D341Med (cell line): Measurements from ENCODE around the gene IL1RAP.

Experiments used
- DNase-seq: peaks from one replicate; pipeline ENCODE4 v3.0.0; 2012; ENCODE audit warnings: low spot score

IL1RAP gene

DNA sequence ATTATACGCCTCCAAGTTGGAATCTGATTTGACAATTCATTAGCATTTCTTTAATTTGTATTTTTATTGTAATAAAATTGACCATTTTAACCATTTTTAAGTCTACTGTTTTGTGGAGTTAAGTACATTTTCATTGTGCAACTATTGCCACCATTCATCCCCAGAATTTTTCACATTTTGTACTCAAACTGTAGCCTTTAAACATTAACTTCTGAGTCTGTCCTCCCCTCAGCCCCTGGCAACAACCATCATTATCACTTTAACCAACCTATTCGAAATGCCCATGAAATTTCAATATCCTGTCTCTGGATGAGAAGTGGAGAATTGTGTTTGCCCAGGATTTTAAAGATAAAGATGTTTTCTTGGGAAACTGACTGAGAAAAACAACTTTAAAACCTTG is 27.7 kb downstream of the IL1RAP start:
- DNase-seq: no peak

DNA sequence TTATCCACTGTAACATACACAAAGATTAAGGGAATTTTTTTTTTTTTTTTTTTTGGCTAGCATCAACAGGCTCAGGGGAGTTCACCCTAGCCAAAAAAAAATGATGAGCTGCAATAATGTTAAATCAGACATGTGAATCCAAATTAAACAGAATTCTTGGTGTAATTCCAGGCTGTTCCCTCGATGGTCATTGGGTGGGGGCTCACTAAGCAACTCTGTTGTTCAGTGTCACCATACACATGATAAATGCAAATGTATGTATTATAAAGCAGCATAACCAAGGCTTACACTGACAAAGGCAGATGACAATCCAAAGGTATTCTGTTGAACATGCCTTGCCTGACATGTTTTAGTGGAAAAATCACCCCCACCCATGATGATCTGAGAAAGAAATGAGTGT is 29.0 kb downstream of the IL1RAP start:
- no peak for DNase-seq

GRCh38 chr3:190543671-190544070 is 29.8 kb downstream of the IL1RAP start:
- DNase-seq: no peak

- no peak for DNase-seq
Measured at GRCh38 chr3:190545191-190545590, 31.3 kb downstream of the IL1RAP start.

DNA sequence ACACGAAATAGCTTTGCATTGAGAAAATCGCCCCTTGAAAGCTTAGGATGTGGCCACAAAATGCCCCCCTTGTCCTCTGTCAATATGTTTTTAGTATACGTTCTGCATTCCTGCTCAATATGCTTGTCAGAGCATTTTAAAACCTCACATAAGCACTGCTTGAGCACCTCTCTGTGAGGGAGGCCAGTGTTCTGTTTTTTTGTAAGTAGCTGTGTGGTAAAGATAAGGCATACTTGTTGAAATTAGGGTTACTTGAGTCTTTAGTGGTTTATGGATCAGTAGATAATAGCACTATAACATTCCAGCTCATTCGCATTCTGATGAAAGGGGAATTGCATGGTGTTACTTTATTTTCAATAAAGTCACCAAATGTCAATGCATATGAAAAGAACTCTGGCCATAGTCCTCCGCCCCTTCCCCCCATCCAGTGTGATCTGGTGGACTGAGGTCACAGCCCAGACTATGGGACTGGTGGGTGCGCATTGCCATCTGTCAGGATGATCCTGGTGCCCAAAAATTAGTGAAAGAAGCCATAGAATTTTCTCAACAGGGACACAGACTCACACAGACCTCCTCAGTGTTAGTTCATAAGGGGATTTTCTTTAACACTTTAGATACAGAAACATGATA is 33.1 kb downstream of the IL1RAP start:
- no peak for DNase-seq

GRCh38 chr3:190548031-190548656 is 34.3 kb downstream of the IL1RAP start:
- no peak for DNase-seq

DNA sequence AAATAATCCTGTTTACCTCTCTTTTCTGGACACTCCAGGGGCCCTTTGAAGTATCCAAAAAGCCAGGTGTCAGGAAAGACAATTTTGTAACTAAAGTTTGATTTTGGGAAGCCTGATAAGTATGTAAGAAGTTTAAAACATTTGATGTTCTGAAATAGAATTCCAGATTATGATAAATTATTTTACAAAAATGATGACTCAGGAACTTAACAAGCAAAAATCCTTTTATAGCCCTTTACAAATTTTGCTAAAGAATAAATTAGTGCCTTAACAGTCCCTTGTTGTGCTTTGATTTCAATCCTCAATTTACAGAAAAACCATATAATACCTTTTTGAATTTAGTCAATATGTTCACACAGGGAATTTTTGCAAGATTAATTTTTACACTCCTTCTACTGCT is 38.1 kb downstream of the IL1RAP start:
- no peak for DNase-seq

DNA sequence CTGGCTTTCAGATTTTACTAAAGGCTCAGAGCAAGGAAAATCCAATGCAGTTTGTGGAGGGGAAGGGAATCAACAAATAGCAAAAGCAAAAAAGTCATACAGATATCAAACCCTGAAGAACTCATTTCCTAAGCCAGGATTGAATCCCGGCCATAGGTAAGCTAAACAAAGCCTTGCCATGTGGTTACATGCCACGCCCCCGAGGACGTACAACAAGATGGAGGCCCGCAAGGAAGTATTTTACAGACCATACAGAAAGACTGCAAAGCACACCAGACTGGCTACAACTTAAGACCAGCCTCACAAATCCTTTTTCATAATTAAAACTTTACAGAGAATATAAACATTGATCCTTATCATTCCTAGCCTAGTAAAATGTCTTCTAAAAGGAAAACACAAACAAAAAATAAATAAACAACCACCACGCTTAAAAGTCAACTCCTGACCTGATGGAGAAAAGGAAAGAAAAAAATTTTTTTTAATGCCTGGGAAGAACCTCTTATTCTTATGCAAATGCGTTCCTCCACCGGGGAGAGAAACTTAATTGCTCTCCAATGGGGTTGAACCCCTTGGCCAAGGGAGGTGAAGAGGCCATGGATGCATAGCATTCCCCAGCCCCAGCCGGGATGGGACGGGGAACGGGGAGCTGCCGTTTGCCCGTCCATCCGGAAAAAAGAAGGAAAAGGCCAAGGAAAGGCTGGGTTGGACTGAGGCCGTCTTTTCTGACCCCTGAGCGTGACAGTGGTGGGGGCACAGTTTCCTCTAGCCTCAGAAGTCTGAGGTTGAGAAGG is 39.3 kb downstream of the IL1RAP start:
- no peak for DNase-seq

- DNase-seq: no peak
Measured at GRCh38 chr3:190554197-190554596, 40.3 kb downstream of the IL1RAP start.

DNA sequence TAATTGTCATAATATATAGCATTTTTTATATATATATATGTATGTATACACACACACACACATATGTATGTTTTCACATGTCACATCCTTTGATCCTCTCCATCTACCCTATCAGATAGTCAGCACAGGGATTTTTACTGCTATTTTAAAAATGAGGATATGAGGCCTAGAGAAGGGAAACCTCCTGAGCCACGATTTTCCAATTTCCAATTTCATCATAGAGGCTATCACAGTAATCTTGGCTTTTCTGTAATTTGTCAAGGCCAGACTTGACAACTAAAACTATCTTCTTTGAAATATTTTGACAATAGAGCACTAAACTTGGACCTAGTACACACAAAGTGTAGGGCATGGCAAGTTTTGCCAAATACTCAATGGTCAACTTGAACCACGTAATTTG is 42.5 kb downstream of the IL1RAP start:
- no peak for DNase-seq

DNA sequence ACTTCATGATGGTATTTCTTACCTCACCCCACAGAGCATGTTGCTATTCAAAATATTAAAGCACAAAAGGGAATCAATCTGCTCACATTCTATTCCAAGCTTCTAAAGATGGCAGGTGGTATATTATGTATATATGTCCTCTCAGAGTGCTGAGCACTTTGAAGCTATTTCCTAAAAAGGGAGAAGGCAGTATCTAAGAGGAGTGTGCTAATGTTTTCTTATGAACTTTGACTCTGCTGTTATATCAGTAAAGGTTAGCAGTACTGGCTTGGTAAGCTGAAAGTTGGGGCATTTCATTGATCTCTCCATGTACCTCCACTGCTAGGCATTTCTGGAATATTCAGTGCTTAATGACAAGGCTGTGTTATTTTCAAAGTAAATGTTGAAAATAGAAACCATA is 43.4 kb downstream of the IL1RAP start:
- DNase-seq: no peak

DNA sequence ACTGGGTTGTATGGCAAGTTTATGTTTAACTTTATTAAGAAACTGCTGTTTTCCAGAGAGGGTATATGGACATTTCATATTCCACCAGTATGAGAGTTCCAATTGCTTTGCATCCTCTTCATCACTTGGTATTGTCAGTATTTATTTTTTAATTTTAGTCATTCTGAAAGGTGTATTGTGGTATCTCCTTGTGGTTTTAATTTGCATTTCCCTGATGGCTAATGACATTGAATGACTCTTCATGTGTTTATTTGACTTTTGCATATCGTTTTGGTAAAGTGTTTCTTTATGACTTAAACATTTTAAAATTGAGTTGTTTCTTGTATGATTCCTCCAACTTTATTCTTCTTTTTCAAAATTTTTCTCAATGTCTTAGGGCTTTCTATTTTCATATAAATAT is 44.4 kb downstream of the IL1RAP start:
- no peak for DNase-seq

GRCh38 chr3:190558796-190559195 is 44.9 kb downstream of the IL1RAP start:
- DNase-seq: no peak

DNA sequence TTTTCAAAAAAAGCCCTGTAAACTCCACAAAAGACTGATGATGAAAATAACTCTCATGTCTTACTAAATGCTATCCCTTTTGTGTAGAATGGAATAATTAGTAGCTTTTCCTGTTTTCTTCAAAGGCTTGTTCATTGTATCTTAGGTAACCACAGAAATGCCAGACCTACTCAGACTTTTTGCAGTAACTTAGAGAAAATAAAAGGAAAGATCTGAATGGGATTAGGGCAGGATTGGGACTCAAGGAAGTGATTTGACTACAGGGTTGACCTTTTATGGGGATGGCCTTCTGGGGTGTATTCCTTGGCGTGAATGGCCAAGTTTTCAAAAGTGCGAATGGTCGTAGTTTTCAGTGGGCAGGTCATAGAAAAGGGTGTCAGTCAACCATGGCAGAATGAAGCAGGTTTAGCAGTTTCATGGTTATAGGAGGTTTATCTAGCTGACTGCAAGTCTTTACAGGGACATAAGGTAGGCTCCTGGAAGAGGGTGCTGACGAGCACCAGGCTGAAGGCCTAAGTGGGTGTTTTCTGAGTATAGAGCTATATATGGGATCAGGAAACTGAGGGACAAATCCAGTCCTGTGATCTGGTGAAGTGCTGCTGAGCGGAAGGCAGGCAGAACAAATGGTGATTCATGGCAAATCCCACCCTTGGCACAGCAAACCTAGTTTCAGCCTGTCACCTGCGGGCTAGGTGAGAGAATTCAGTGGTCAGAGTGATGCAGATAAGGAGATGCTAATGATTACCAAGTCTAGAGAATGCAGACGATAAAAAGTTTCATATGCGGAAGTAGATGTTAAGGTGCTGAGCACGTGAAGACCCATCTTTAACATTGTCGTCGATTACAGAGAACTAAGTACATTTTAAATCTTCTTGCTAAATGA is 46.4 kb downstream of the IL1RAP start:
- no peak for DNase-seq

- no peak for DNase-seq
Measured at GRCh38 chr3:190562866-190563510, 49.1 kb downstream of the IL1RAP start.

GRCh38 chr3:190564175-190564574 is 50.3 kb downstream of the IL1RAP start:
- no peak for DNase-seq

- DNase-seq: peak; percentile 59
Measured at GRCh38 chr3:190566043-190566933, 52.4 kb downstream of the IL1RAP start.

- DNase-seq: no peak
Measured at GRCh38 chr3:190568036-190568435, 54.2 kb downstream of the IL1RAP start.

- no peak for DNase-seq
Measured at GRCh38 chr3:190574473-190574872, 60.6 kb downstream of the IL1RAP start.

- no peak for DNase-seq
Measured at GRCh38 chr3:190575437-190576185, 61.7 kb downstream of the IL1RAP start.
